HepG2 (cell line): ENCODE data around the gene TMEM233. TPM values are rescaled to one million over a fixed set of nuclear protein-coding genes. Genes with fewer than 3 reads are reported as not detected.

Experiments
- CSRNP1 ChIP-seq: sonication (generic); formaldehyde crosslinking; IDR thresholded peaks from 2 replicates; pipeline ENCODE4 v1.8.1; 2023; ENCODE audit warnings: mild to moderate bottlenecking, missing genetic modification reagents
- KLF13 ChIP-seq: sonication (generic); formaldehyde crosslinking; IDR thresholded peaks from 2 replicates; pipeline ENCODE4 v1.4.0; 2020; ENCODE audit warnings: mild to moderate bottlenecking, missing genetic modification reagents
- MATR3 ChIP-seq: sonication (generic); formaldehyde crosslinking; IDR thresholded peaks from 2 replicates; pipeline ENCODE4 v1.4.0; 2020; ENCODE audit warnings: missing genetic modification reagents
- NPAS2 ChIP-seq: sonication (generic); formaldehyde crosslinking; IDR thresholded peaks from 2 replicates; pipeline ENCODE4 v1.8.0; 2022; ENCODE audit warnings: mild to moderate bottlenecking, missing genetic modification reagents, borderline replicate concordance
- NR1H2 ChIP-seq: sonication (generic); formaldehyde crosslinking; IDR thresholded peaks from 2 replicates; pipeline ENCODE4 v1.8.1; 2022; ENCODE audit warnings: low read depth, missing genetic modification reagents, borderline replicate concordance
- PCBP2 ChIP-seq: fragments of 200-400 bp; formaldehyde crosslinking; optimal IDR thresholded peaks from 2 replicates; pipeline ENCODE3; 2018; ENCODE audit warnings: low read length, low read depth; ENCODE audit not compliant: poor library complexity, severe bottlenecking
- THRA ChIP-seq: sonication (generic); formaldehyde crosslinking; IDR thresholded peaks from 2 replicates; pipeline ENCODE4 v1.4.0; 2020; ENCODE audit warnings: missing genetic modification reagents, borderline replicate concordance
- YEATS4 ChIP-seq: sonication (generic); formaldehyde crosslinking; IDR thresholded peaks from 2 replicates; pipeline ENCODE4 v1.4.0; 2020; ENCODE audit warnings: missing genetic modification reagents, borderline replicate concordance
- ZBTB46 ChIP-seq: sonication (generic); formaldehyde crosslinking; IDR thresholded peaks from 2 replicates; pipeline ENCODE4 v1.4.0; 2020; ENCODE audit warnings: mild to moderate bottlenecking, missing genetic modification reagents, borderline replicate concordance
- ZC3H4 ChIP-seq: sonication (generic); formaldehyde crosslinking; IDR thresholded peaks from 2 replicates; pipeline ENCODE4 v1.4.0; 2020; ENCODE audit warnings: missing genetic modification reagents, borderline replicate concordance
- ZFP82 ChIP-seq: sonication (generic); formaldehyde crosslinking; IDR thresholded peaks from 2 replicates; pipeline ENCODE4 v1.5.1; 2020; ENCODE audit warnings: mild to moderate bottlenecking, missing genetic modification reagents, borderline replicate concordance
- ZNF224 ChIP-seq: sonication (generic); formaldehyde crosslinking; IDR thresholded peaks from 2 replicates; pipeline ENCODE4 v1.5.0; 2020; ENCODE audit warnings: mild to moderate bottlenecking, missing genetic modification reagents
- ZNF280D ChIP-seq: sonication (generic); formaldehyde crosslinking; IDR thresholded peaks from 2 replicates; pipeline ENCODE4 v1.5.1; 2020; ENCODE audit warnings: mild to moderate bottlenecking, missing genetic modification reagents
- ZNF749 ChIP-seq: sonication (generic); formaldehyde crosslinking; IDR thresholded peaks from 2 replicates; pipeline ENCODE4 v1.8.0; 2022; ENCODE audit warnings: mild to moderate bottlenecking, missing genetic modification reagents, moderate library complexity, borderline replicate concordance
- polyA plus RNA-seq, 8 experiments: library from polyadenylated mRNA; depleted of rRNA in 3 of 8; stranded (reverse) in 7 of 8; unstranded in 1 of 8; fragments of >200 nt; fragmentation: Illumina TruSeq in 4 of 8; extraction: Trizol in 4 of 8; gene quantifications; 2 replicates each; pipeline versions ENCODE4 v1.2.1 to v1.2.3, GENCODE V29; 2011 to 2016; ENCODE audit warnings: low read depth in 4 of 8, missing spikeins in 1 of 8, mixed read lengths in 1 of 8; ENCODE audit not compliant: insufficient read depth in 1 of 8
- total RNA-seq, 5 experiments: library from RNA; depleted of rRNA; stranded (reverse); fragments of >200 nt; fragmentation: Illumina TruSeq; extraction: Trizol; gene quantifications; 2 replicates each; pipeline ENCODE4 v1.2.3, GENCODE V29; 2016; ENCODE audit warnings: low read depth in 1 of 5
- TF ChIP-seq, protein P1 (sequence below): sonication (generic); formaldehyde crosslinking; IDR thresholded peaks from 2 replicates; pipeline ENCODE4 v1.5.1; 2020; ENCODE audit warnings: mild to moderate bottlenecking, missing genetic modification reagents, moderate library complexity
- TF ChIP-seq, protein P2 (sequence below): sonication (generic); formaldehyde crosslinking; IDR thresholded peaks from 2 replicates; pipeline ENCODE4 v1.4.0; 2020; ENCODE audit warnings: missing genetic modification reagents, borderline replicate concordance

Gene TMEM233
- total and polyA plus RNA-seq, 2 of the 13 experiments (the other 11 are each of a cell fraction or from before 2014, with no cell fraction given) = 0.03 TPM; not detected in 1

- TF ChIP-seq ZNF280D (CRISPR knock-in tag) (0 out of 2 replicates have a peak, but pooled peaks have one; percentile 39), ZFP82 (CRISPR knock-in tag) (peak; percentile 73; the same call in 1 of the 2 replicates), ZNF749 (0 out of 2 replicates have a peak, but pooled peaks have one; percentile 26), ZBTB46 (CRISPR knock-in tag) (no peak), ZNF224 (CRISPR knock-in tag) (no peak), NR1H2 (CRISPR knock-in tag) (0 out of 2 replicates have a peak, but pooled peaks have one; percentile 44), MATR3 (CRISPR knock-in tag) (no peak), NPAS2 (CRISPR knock-in tag) (no peak), PCBP2 (no peak), THRA (CRISPR knock-in tag) (peak; percentile 54), CSRNP1 (peak; percentile 42; the same call in 1 of the 2 replicates), KLF13 (CRISPR knock-in tag) (no peak), YEATS4 (CRISPR knock-in tag) (peak; percentile 56; the same call in 1 of the 2 replicates), ZC3H4 (no peak)
- TF ChIP-seq, protein P1, sequence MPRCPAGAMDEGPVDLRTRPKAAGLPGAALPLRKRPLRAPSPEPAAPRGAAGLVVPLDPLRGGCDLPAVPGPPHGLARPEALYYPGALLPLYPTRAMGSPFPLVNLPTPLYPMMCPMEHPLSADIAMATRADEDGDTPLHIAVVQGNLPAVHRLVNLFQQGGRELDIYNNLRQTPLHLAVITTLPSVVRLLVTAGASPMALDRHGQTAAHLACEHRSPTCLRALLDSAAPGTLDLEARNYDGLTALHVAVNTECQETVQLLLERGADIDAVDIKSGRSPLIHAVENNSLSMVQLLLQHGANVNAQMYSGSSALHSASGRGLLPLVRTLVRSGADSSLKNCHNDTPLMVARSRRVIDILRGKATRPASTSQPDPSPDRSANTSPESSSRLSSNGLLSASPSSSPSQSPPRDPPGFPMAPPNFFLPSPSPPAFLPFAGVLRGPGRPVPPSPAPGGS (CRISPR knock-in tag) = 0 out of 2 replicates have a peak, but pooled peaks have one; percentile 27
- TF ChIP-seq, protein P2, sequence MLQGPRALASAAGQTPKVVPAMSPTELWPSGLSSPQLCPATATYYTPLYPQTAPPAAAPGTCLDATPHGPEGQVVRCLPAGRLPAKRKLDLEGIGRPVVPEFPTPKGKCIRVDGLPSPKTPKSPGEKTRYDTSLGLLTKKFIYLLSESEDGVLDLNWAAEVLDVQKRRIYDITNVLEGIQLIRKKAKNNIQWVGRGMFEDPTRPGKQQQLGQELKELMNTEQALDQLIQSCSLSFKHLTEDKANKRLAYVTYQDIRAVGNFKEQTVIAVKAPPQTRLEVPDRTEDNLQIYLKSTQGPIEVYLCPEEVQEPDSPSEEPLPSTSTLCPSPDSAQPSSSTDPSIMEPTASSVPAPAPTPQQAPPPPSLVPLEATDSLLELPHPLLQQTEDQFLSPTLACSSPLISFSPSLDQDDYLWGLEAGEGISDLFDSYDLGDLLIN (CRISPR knock-in tag) = peak; percentile 86; the same call in 1 of the 2 replicates
Measured at GRCh38 chr12:119667577-119668323, 74.2 kb downstream of the TMEM233 start, which contains the start of gene PRKAB1 (continued).
